Measurements from ENCODE around the gene DERA.

- TF ChIP-seq, protein P1, sequence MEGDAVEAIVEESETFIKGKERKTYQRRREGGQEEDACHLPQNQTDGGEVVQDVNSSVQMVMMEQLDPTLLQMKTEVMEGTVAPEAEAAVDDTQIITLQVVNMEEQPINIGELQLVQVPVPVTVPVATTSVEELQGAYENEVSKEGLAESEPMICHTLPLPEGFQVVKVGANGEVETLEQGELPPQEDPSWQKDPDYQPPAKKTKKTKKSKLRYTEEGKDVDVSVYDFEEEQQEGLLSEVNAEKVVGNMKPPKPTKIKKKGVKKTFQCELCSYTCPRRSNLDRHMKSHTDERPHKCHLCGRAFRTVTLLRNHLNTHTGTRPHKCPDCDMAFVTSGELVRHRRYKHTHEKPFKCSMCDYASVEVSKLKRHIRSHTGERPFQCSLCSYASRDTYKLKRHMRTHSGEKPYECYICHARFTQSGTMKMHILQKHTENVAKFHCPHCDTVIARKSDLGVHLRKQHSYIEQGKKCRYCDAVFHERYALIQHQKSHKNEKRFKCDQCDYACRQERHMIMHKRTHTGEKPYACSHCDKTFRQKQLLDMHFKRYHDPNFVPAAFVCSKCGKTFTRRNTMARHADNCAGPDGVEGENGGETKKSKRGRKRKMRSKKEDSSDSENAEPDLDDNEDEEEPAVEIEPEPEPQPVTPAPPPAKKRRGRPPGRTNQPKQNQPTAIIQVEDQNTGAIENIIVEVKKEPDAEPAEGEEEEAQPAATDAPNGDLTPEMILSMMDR (CRISPR knock-in tag; IDR thresholded peaks at IDR 0.05), result no peak
- TF ChIP-seq ZNF276 (CRISPR knock-in tag; IDR thresholded peaks at IDR 0.05; ENCODE audit: low read depth), result no peak
- TF ChIP-seq, protein P2, sequence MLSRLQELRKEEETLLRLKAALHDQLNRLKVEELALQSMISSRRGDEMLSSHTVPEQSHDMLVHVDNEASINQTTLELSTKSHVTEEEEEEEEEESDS (CRISPR knock-in tag; IDR thresholded peaks at IDR 0.05; ENCODE audit: borderline replicate concordance), result no peak
- no peak for TF ChIP-seq ZNF569 (CRISPR knock-in tag; IDR thresholded peaks at IDR 0.05; ENCODE audit: borderline replicate concordance)
- TF ChIP-seq EP300 (IDR thresholded peaks at IDR 0.05; ENCODE audit: low read depth in 2 of 2, low read length in 2 of 2), result no peak
- TF ChIP-seq EP300 (CRISPR knock-in tag; IDR thresholded peaks at IDR 0.05; ENCODE audit: borderline replicate concordance), result no peak
- TF ChIP-seq JUN (CRISPR knock-in tag; IDR thresholded peaks at IDR 0.05), result no peak
- TF ChIP-seq ISX (CRISPR knock-in tag; conservative IDR thresholded peaks at IDR 0.05), result no peak
- TF ChIP-seq AGO1 (IDR thresholded peaks at IDR 0.05; ENCODE audit: low read depth, low read length, poor library complexity, severe bottlenecking), result no peak
- TF ChIP-seq ATF3 (CRISPR knock-in tag; IDR thresholded peaks at IDR 0.05), result no peak
Measured at GRCh38 chr12:15971211-15971610, 60.1 kb downstream of the DERA start.

All from HepG2 (cell line).